GM19099 (cell line): ENCODE measurements around the gene CACNA1H.

ENCODE experiments used
- POLR2A ChIP-seq: IDR thresholded peaks from 3 replicates; pipeline ENCODE4 v1.6.1; 2011; ENCODE audit warnings: low read depth; ENCODE audit not compliant: insufficient read length; ENCODE audit errors: extremely low read depth

CACNA1H gene

GRCh38 chr16:1167276-1168107 is 14.6 kb downstream of the CACNA1H start:
- TF ChIP-seq POLR2A, result no peak

GRCh38 chr16:1168837-1169236 is 15.9 kb downstream of the CACNA1H start:
- TF ChIP-seq POLR2A, result no peak

DNA sequence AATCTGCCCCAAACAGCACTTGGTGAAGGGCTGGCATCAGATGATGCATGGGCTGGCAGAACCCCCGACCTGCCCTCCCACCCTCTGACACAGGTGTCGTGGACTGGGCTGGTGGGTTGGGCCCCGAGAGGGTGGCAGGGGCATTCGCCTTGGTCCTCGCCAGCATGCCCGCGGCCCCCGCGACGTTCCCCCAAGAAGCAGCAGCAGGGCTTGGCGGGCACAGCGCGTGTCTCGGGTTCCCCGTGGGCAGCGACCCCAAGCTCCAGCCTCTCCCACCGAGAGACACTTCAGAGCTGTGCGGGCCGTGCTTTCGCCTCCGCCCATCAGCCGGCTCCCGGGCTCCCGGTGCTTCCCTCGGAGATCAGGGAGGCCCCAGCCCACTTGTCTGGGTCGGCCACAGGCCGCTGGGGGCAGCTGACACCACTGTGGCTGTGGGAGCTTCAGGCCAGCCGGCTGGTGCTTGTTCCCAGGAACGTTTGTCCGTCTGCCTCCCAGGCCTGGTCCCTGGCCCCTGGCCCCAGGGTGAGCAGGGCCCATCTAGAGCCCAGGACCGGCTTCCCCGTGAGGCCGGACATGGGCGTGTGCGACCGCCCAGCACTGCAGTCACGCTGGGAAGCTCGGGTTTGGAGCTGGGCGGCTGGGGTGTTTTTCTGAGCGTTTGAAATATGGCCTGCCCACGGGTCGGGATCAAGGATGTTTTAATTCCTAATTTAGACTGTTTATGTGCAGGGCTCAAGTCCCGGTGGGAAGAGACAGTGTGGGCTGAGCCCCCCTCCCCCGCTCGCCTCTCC is 16.6 kb downstream of the CACNA1H start:
- TF ChIP-seq POLR2A, result no peak

- no peak for TF ChIP-seq POLR2A
Observed at GRCh38 chr16:1170076-1170418, 17.1 kb downstream of the CACNA1H start.

DNA sequence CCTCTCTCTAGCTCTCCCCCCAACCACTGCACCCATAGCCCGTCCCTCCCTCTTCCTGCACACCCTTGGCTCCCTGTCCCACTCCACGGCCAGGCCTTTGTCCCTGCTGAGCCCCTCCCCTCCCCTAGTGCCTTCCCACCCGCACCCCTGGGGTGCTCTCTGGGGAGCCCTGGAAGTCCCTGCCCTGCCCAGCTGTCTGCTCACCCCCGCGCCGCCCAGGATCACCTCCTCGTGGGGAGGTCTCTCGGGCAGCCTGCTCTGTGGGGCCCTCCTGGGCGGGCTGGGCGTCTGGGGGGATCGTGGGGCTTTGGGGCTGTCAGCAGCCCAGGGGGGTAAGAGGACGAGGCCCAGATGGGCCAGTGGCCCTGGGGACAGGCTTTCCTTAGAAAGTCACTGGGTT is 18.1 kb downstream of the CACNA1H start:
- TF ChIP-seq POLR2A, result no peak

DNA sequence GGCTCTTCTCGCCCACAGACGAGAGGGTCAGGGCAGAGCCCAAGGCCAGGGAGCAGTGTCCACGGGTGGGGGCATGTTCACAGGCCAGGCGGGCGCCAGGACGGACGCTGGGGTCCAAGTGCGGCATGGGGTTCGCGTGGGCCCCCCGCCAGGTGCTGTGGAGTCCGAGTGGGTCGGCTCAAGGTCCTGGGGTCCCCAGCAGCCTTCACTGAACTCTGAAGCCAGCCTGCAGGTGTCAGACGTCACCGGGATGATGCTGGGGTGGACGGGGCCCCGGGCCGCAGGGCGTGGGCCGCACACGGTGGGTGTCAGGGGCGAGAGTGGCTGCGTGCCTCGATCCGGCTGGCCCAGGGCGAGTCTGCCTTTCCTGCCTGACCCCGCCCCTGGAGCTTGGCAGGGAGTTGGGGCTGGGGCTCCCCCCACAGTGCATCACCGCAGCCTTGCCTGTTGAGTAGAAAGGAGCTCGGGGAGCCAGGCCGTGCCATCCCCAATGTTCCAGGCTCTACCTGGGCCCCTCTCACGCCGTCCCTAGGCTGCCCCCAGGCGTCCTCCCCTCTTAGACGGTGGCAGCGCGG is 19.0 kb downstream of the CACNA1H start:
- TF ChIP-seq POLR2A, result no peak

DNA sequence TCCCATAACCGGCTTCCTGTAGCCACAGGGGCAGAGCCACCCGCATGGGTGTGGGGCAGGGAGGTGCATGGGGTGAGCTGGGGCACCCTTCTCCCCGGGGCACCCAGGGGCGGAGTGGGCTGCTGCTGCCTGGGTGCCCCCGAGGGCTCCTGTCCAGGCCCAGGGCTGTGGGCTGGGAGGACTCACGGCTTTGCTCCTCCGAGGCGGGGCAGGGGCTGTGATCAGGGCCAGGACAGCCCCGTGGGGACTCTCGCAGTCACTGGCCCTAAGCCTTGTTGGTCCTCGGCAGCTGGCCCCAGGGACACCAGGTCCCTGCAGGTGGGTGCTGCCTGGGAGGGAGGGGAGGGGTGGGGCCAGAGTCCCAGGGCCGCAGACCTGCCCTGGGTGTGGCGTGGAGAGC is 19.7 kb downstream of the CACNA1H start:
- no peak for TF ChIP-seq POLR2A

DNA sequence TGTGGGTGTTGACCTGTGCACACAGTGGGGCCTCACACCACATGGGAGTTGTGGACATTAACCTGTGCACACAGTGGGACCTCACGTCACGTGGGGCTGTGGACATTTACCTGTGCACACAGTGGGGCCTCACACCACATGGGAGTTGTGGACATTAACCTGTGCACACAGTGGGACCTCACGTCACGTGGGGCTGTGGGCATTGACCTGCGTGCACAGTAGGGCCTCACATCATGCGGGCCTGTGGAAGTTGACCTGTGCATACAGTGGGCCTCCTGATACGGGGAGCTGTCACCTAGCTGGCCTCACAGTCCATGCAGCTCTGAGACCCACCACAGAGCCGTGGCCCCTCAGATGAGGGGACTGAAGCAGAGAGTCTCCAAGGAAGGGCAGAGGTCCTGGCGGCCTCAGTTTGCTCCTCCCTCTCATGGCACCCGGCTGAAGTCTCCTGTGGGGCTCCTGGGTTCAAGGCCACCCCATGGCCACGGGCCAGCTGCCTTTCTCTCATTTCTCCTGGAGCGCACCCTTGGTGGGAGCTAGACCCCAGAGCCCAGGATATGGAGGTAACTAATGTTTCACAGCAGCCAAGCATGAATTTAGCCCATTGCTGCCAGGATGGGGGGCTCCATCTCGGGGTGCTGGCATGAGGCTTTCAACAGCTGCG is 21.0 kb downstream of the CACNA1H start:
- no peak for TF ChIP-seq POLR2A

GRCh38 chr16:1174477-1175357 is 21.8 kb downstream of the CACNA1H start:
- no peak for TF ChIP-seq POLR2A

GRCh38 chr16:1175566-1176279 is 22.8 kb downstream of the CACNA1H start:
- no peak for TF ChIP-seq POLR2A

GRCh38 chr16:1176280-1176897 is 23.5 kb downstream of the CACNA1H start:
- TF ChIP-seq POLR2A, result no peak

DNA sequence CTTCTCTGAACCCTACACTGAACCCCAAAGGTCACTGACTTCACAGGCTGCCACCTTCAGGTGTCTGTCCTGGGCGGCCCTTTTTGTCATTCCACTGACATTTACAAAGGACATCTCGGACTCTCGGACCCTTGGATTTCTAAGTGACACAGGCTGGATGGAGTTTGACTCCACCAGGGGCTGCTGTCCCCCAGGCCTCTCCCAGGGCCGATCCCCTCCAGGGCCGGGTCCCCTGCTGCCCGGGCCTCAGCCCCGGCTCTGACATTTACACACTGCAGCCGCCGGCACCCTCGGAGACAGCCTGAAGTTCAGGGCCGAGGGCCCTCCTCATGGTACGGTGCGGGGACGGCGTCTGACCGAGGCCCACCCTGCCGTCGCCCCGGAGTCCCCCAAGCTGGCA is 24.1 kb downstream of the CACNA1H start:
- no peak for TF ChIP-seq POLR2A

DNA sequence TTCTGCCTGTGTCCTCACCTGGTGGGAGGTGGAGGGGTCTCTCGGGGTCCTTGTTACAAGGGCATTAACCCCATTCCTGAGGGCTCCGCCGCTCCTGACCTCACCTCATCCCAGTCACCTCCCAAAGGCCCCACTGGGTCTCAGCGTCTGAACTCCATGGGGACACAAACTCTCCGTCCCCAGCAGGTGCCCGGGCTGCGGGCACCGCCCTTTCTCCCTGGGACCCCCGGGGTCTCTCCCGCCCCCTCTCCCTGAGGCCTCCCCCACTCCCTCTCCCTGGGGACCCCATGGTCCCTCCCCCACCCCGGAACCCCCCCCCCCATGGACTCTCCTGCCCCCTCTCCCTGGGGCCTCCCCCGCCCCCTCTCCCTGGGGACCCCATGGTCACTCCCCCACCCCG is 24.8 kb downstream of the CACNA1H start:
- no peak for TF ChIP-seq POLR2A
